Kidney epithelial cell (primary cell): ENCODE measurements around the gene ALKAL2. TPM values are rescaled to one million over a fixed set of nuclear protein-coding genes. Genes with fewer than 3 reads are reported as not detected.

Experiments used
- DNase-seq: peaks from one replicate; pipeline ENCODE4 v3.0.0-alpha.2; 2010; ENCODE audit warnings: low read depth
- H3K27me3 ChIP-seq: 2 replicates; pipeline ENCODE4 v1.6.0; 2011; ENCODE audit warnings: low read length; ENCODE audit not compliant: control insufficient read depth, insufficient read depth
- H3K36me3 ChIP-seq: 2 replicates; pipeline ENCODE4 v1.5.1; 2011; ENCODE audit warnings: low read length; ENCODE audit not compliant: control insufficient read depth, insufficient read depth
- H3K4me3 ChIP-seq: 2 replicates; pipeline ENCODE4 v1.5.1; 2011; ENCODE audit warnings: low read depth, mild to moderate bottlenecking, control low read depth, low read length
- total RNA-seq: library from RNA; depleted of rRNA; stranded (reverse); fragments of >200 nt; gene quantifications from 2 replicates; pipeline ENCODE4 v1.2.3, GENCODE V29; 2015
- TF ChIP-seq, protein P1 (sequence below): IDR thresholded peaks from 2 replicates; pipeline ENCODE4 v1.5.1; 2011; ENCODE audit warnings: mild to moderate bottlenecking, moderate library complexity, low read length, control low read depth, inconsistent platforms; ENCODE audit not compliant: insufficient read depth, poor library complexity, severe bottlenecking

The ALKAL2 gene
- total RNA-seq, 1 donor from 2014 or later, result 2.5 TPM

- Histone ChIP-seq H3K27me3 (no peaks in the 10 kb centered on the region), H3K36me3 (no peaks in the 10 kb centered on the region), H3K4me3 (no peak overlapping the region)
- TF ChIP-seq, protein P1, sequence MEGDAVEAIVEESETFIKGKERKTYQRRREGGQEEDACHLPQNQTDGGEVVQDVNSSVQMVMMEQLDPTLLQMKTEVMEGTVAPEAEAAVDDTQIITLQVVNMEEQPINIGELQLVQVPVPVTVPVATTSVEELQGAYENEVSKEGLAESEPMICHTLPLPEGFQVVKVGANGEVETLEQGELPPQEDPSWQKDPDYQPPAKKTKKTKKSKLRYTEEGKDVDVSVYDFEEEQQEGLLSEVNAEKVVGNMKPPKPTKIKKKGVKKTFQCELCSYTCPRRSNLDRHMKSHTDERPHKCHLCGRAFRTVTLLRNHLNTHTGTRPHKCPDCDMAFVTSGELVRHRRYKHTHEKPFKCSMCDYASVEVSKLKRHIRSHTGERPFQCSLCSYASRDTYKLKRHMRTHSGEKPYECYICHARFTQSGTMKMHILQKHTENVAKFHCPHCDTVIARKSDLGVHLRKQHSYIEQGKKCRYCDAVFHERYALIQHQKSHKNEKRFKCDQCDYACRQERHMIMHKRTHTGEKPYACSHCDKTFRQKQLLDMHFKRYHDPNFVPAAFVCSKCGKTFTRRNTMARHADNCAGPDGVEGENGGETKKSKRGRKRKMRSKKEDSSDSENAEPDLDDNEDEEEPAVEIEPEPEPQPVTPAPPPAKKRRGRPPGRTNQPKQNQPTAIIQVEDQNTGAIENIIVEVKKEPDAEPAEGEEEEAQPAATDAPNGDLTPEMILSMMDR, result no peak
- peak; percentile 12 for DNase-seq
Observed at GRCh38 chr2:254241-254640, 33.6 kb downstream of the ALKAL2 start.

DNA sequence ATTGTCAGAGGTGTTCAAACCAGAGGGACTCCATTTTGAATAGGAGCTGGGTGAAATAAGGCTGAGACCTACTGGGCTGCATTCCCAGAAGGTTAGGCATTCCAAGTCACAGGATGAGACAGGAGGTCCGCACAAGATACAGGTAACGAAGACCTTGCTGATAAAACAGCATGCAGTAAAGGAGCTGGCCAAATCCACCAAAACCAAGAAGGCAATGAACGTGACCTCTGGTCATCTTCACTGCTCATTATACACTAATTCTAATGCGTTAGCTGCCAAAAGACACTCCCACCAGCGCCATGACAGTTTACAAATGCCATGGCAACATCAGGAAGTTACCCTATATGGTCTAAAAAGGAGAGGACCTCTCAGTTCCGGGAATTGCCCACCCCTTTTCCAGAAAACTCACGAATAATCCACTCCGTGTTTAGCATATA, 34.7 kb downstream of the ALKAL2 start:
- Histone ChIP-seq H3K4me3 (no peak overlapping the region), H3K36me3 (no peaks in the 10 kb centered on the region), H3K27me3 (no peaks in the 10 kb centered on the region)
- TF ChIP-seq, protein P1, result no peak
- no peak for DNase-seq

DNA sequence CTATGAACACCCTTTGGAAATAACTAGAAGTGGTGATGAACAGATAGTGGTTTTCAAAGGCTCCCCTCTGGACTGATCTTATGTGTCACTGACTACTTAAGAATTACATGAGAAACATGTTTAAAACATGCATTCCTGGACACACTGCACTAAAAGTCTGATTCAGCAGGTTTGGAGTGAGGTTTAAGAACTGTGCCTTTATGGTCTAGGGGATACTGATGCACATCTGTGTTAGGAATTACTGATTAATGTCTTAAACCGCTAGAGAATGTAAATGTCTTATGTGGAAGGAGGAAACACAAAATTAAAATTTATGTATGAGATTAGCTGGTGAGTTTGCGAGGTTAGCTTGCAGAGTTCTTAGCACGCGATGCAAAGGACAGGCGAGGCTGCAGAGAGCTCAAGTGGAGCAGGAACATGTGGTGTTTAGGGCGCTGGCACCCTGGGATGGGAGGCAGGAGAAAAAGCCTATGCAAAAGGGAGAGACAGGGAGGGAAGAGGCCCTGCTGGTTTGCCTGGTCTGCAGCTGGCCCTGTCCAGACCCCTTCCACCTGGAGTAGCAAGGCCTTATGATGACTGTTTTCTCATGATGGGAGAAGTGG, 35.8 kb downstream of the ALKAL2 start:
- Histone ChIP-seq H3K4me3 (no peak overlapping the region), H3K36me3 (no peaks in the 10 kb centered on the region), H3K27me3 (no peaks in the 10 kb centered on the region)
- TF ChIP-seq, protein P1, result no peak
- no peak for DNase-seq

DNA sequence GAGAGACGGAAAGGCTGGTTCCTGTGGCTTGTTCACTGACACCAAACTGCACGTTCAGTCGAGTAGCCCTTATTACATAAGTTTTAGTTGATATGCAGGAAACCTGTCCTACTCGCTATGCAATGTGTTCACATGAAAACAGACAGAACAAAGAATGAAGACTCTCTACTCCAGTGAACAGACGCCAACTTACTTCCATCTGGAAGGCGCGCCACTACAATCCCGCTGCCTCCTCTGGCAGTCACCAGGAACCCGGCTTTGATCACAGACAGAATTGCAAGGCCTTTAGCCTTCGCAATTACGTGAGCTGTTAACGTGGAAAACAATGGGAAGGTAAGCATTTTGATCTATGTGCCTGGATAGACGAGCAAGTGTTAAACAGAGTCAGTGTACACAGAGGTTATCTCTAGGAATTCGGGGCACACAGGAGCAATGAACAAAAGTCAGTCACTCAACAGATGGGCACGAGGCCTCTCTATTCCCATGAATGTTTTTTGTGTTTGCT, 38.3 kb downstream of the ALKAL2 start:
- TF ChIP-seq, protein P1, result no peak
- no peaks in the 10 kb centered on the region for H3K27me3 ChIP-seq
- no peak for DNase-seq
- H3K4me3 ChIP-seq, result no peak overlapping the region
- H3K36me3 ChIP-seq, result no peaks in the 10 kb centered on the region

- H3K4me3 ChIP-seq, result no peak overlapping the region
- H3K27me3 ChIP-seq, result no peaks in the 10 kb centered on the region
- TF ChIP-seq, protein P1, result no peak
- H3K36me3 ChIP-seq, result no peaks in the 10 kb centered on the region
- no peak for DNase-seq
Observed at GRCh38 chr2:248724-249123, 39.2 kb downstream of the ALKAL2 start.

- H3K4me3 ChIP-seq, result no peak overlapping the region
- TF ChIP-seq, protein P1, result peak; percentile 61
- H3K27me3 ChIP-seq, result no peaks in the 10 kb centered on the region
- DNase-seq, result peak; percentile 4
- H3K36me3 ChIP-seq, result no peaks in the 10 kb centered on the region
Observed at GRCh38 chr2:246489-247144, 41.3 kb downstream of the ALKAL2 start.
